GM18526 (cell line): ENCODE data around the gene RPL38.

Source experiments
- POLR2A ChIP-seq: IDR thresholded peaks from 3 replicates; pipeline ENCODE4 v1.6.1; 2011; ENCODE audit not compliant: insufficient read length; ENCODE audit errors: extremely low read depth

The RPL38 gene

DNA sequence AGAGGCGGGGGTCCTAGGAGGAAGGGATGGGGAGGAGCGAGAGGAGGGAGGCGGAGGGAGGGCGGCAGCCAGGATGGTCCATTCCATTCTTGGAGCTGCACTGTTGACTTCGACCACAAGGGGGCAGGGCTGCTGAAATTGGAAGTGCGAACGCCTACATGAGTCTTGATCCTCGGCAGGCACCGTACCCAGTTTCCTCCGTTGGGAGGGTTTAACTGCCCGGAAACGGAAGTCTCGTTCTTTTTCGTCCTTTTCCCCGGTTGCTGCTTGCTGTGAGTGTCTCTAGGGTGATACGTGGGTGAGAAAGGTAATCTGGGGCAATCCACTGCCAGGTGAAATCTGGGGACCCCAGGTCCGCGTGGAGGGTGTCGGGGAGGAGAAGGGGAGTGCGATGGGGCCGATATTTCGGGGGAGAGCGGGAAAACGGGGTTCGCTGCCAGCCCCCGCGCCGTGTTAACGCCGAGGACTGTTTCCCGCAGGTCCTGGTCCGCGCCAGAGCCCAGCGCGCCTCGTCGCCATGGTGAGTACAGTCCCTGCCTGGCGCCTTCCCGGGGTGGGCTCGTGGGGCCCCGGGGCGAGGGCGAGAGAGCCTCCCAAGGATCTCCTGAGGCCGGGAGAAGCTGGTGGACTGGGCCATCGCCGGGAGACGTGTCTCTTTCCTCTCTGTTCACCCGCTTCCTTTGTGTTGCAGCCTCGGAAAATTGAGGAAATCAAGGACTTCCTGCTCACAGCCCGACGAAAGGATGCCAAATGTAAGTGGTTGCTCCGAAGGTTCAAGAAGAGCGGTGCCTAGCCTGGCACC is at the start of gene RPL38:
TSS of gene RPL38 (plus strand) at position 240 of the 802 bp plus-strand sequence. CDS start at position 518, 278 bp downstream.
- TF ChIP-seq POLR2A: peak; percentile 94

- no peak for TF ChIP-seq POLR2A
Measured at GRCh38 chr17:74153821-74154430, 49.6 kb upstream of the RPL38 start.

DNA sequence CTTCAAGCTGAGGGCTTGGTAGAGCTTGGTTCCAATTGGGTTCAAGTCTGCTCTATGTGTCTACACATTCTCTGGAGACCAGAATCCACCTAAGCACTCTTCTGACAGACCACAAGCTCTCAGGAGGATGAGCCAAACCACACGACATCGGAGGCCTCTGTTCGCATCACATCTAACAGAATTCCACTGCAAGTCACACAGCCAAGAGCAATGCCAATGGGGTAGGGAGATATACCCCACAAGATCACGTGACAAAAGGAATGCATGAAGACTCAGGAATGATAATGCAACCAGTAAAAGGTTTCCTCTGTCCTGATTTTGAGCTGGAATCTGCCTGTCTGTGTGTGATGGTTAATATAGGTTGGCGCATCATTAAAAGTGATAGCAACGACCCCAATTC is 46.6 kb upstream of the RPL38 start:
- TF ChIP-seq POLR2A: no peak

GRCh38 chr17:74157366-74157765 is 46.1 kb upstream of the RPL38 start:
- no peak for TF ChIP-seq POLR2A

DNA sequence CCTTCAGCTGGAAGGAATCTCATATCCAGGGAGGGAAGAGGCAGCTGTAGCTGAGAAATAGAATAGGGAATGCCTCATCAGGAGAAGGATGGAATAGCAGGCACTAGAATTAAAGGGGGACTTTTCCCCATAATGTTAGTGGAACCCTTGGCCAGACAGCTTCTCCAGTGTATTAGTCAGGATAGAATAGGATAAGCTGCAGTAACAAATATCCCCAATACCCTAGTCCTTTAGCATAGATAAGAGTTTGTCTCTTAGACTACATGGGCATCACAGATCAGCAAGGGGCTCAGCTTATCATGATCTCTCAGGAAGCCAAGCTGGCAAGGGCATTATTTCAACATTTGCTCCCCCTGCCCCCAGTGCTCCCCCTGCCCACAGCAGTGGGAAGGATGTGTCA is 44.7 kb upstream of the RPL38 start:
- no peak for TF ChIP-seq POLR2A

GRCh38 chr17:74159226-74159840 is 44.1 kb upstream of the RPL38 start:
- no peak for TF ChIP-seq POLR2A

- TF ChIP-seq POLR2A: no peak
Measured at GRCh38 chr17:74160656-74161502, 42.6 kb upstream of the RPL38 start.

GRCh38 chr17:74161503-74161875 is 42.0 kb upstream of the RPL38 start:
- no peak for TF ChIP-seq POLR2A

GRCh38 chr17:74163271-74163821 is 40.1 kb upstream of the RPL38 start:
- TF ChIP-seq POLR2A: no peak

- TF ChIP-seq POLR2A: no peak
Measured at GRCh38 chr17:74163836-74164235, 39.6 kb upstream of the RPL38 start.

GRCh38 chr17:74164446-74165045 is 38.9 kb upstream of the RPL38 start:
- no peak for TF ChIP-seq POLR2A

- TF ChIP-seq POLR2A: no peak
Measured at GRCh38 chr17:74165797-74166365, 37.6 kb upstream of the RPL38 start.

GRCh38 chr17:74170924-74171323 is 32.6 kb upstream of the RPL38 start:
- TF ChIP-seq POLR2A: no peak

GRCh38 chr17:74172700-74173099 is 30.8 kb upstream of the RPL38 start:
- no peak for TF ChIP-seq POLR2A
